MG63 (cell line): ENCODE measurements around the gene TTC9. TPM values are rescaled to one million over a fixed set of nuclear protein-coding genes. Genes with fewer than 3 reads are reported as not detected.

ENCODE experiments used
- DNase-seq: peaks from one replicate; pipeline ENCODE4 v3.0.0-alpha.2; 2020
- H3K27me3 ChIP-seq: fragments of 250-450 bp; sonication (Bioruptor Pico); 2 replicates; pipeline ENCODE4 v1.5.1; 2020; ENCODE audit warnings: mild to moderate bottlenecking, moderate library complexity
- H3K36me3 ChIP-seq: fragments of 250-450 bp; sonication (Bioruptor Pico); 2 replicates; pipeline ENCODE4 v1.5.1; 2020; ENCODE audit warnings: mild to moderate bottlenecking, moderate library complexity
- H3K4me3 ChIP-seq: fragments of 250-450 bp; sonication (Bioruptor Pico); 2 replicates; pipeline ENCODE4 v1.5.1; 2020; ENCODE audit warnings: mild to moderate bottlenecking, moderate library complexity
- H3K9me3 ChIP-seq: fragments of 250-450 bp; sonication (Bioruptor Pico); 2 replicates; pipeline ENCODE4 v1.5.1; 2020; ENCODE audit warnings: mild to moderate bottlenecking, moderate library complexity
- total RNA-seq: library from RNA; depleted of rRNA; stranded (reverse); fragments of >200 nt; shearing (Covaris generic); gene quantifications from 2 replicates; pipeline ENCODE4 v1.2.3, GENCODE V29; 2014; ENCODE audit warnings: low replicate concordance; rRNA removed

TTC9 gene
- total RNA-seq, 1 experiment from 2014 or later, result not detected

- no peak for DNase-seq
- Histone ChIP-seq H3K27me3 (no peaks in the 10 kb centered on the region), H3K9me3 (no peaks in the 10 kb centered on the region), H3K4me3 (no peak overlapping the region), H3K36me3 (no peaks in the 10 kb centered on the region)
These were observed 76.8 kb downstream of the TTC9 start for GRCh38 chr14:70718383-70719118.

GRCh38 chr14:70721542-70721941, 79.8 kb downstream of the TTC9 start:
- Histone ChIP-seq H3K9me3 (no peaks in the 10 kb centered on the region), H3K36me3 (no peaks in the 10 kb centered on the region), H3K27me3 (no peaks in the 10 kb centered on the region), H3K4me3 (no peak overlapping the region)
- no peak for DNase-seq

DNA sequence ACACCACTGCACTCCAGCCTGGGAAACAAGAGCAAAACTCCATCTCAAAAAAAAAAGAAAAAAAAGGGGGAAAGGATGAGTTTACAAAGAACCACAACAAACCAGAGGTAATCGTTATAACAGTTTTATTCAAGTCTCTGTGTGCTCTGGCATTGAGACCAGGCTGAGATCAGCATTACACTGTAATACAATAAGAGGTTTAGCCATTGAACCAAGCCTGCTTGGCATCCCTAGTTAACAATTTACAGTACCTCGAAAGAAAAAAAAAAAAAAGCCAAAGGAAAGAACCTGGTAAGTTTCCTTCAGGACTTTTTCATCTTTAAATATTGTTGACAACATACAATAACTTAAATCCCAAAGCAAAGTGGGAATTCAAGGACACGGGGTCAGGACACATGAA, 80.7 kb downstream of the TTC9 start:
- Histone ChIP-seq H3K9me3 (no peaks in the 10 kb centered on the region), H3K4me3 (no peak overlapping the region), H3K27me3 (no peaks in the 10 kb centered on the region), H3K36me3 (no peaks in the 10 kb centered on the region)
- DNase-seq, result no peak

DNA sequence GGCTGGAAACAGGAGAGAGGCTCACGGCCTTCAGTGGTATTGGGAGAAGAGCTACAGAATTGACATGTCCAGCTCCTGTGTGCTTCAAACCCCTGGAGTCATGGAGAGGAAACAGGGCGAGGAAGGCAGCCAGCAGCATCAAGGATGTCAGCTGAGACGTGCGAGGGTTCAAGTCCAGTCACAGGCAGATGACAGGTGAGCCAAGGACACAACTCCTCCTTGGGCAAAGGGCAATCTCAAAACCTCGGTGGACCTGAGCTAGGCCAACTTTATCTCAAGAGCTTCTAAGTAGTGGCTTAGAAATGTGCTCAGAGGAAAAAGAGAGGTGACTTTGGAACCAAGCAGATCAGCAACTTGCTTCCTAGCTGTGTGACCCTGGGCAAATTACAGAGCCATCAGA, 81.6 kb downstream of the TTC9 start:
- no peak for DNase-seq
- Histone ChIP-seq H3K4me3 (no peak overlapping the region), H3K27me3 (no peaks in the 10 kb centered on the region), H3K9me3 (no peaks in the 10 kb centered on the region), H3K36me3 (no peaks in the 10 kb centered on the region)

GRCh38 chr14:70724110-70724509, 82.4 kb downstream of the TTC9 start:
- DNase-seq, result no peak
- no peaks in the 10 kb centered on the region for H3K36me3 ChIP-seq

GRCh38 chr14:70724944-70725343, 83.2 kb downstream of the TTC9 start:
- H3K27me3 ChIP-seq, result no peaks in the 10 kb centered on the region
- H3K4me3 ChIP-seq, result no peak overlapping the region
- H3K36me3 ChIP-seq, result no peaks in the 10 kb centered on the region
- no peaks in the 10 kb centered on the region for H3K9me3 ChIP-seq
- DNase-seq, result no peak

More at GRCh38 chr14:70724110-70724509, 82.4 kb downstream of the TTC9 start:
- Histone ChIP-seq H3K27me3 (no peaks in the 10 kb centered on the region), H3K4me3 (no peak overlapping the region), H3K9me3 (no peaks in the 10 kb centered on the region)

Other genes starting within 250 kb of the TTC9 start
- gene SYNJ2BP, start 224.8 kb upstream of the TTC9 start, total RNA-seq, result 8.9 and 9.3 TPM in 2 replicates
- 0.49 and 1.7 TPM in 2 replicates for gene ADAM21, start 189.7 kb upstream of the TTC9 start, total RNA-seq
- gene ADAM20, start 106.9 kb upstream of the TTC9 start, total RNA-seq, result not detected in 2 replicates
- gene MED6, start 41.3 kb upstream of the TTC9 start, total RNA-seq, result 19.2 and 28.2 TPM in 2 replicates
- 0.17 and 0.76 TPM in 2 replicates for gene MAP3K9, start 167.6 kb downstream of the TTC9 start, total RNA-seq